Cerebellar cortex (tissue), 1 donor: Measurements from ENCODE around the gene SPATA16.
"Not testable (repeated sequence)": the region's sequence is repeated elsewhere in the genome, so short reads cannot be mapped to it uniquely, and the experiment has no call there.

Experiments used
- DNase-seq: peaks from one replicate; pipeline ENCODE4 v3.0.0-alpha.2; 2015; ENCODE audit warnings: low spot score

The SPATA16 gene

DNA sequence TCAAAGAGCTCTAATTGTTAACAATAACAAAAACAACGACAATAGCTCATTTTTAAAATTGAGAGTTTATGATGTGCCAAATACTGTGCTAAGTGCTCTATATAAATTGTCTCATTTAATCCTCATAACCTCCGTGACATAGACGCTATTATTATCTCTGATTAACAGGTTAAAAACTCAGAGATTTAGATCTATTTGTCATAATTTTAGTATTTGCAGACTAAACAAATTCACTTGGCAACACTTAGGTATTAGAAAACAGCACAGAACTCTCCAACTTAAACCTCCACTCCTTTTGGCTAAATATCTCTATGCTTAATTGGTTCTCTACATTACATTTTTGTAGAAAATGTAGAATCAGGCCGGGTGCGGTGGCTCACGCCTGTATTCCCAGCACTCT lies 136.4 kb downstream of the SPATA16 start:
- DNase-seq = no peak

DNA sequence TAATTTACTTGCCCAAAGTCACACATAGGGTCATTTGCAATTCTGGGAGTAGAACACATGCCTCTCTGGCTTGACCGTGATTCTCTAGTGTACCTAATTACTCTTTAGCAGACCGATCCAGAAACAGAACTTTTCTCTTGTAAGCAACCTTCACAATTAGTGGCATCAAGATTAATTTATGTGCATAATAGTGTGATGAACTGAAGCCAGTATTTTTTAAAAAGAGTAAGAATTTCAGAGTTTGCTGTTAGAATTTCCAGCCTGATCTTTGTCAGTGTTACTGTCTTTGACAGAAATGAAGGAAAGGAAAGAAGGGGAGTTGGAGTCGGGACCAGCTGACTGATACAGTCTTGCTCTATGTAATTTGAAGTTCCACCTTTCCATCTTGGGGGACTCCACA lies 137.1 kb downstream of the SPATA16 start:
- DNase-seq = no peak

- DNase-seq = no peak
These were observed 137.6 kb downstream of the SPATA16 start for GRCh38 chr3:173003471-173003870.

DNA sequence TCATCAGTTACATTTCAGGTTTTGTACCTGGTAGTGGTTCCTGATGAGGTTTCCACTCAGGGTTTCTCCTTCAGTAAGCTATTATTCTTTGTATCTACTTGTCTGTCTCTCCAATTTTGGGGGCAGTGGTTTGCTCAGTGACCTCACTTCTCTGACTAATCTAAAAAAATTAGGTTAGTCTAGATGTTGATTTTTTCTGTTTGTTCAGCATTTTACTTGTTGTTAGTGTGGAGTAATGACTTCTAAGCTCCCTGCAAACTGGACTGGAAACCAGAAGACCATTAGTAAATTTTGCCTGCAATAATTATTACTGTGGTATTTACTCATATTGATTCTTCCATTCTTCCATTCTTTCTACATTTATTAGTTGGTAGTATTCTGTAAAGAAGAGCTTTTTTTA lies 139.4 kb downstream of the SPATA16 start:
- no peak for DNase-seq

DNA sequence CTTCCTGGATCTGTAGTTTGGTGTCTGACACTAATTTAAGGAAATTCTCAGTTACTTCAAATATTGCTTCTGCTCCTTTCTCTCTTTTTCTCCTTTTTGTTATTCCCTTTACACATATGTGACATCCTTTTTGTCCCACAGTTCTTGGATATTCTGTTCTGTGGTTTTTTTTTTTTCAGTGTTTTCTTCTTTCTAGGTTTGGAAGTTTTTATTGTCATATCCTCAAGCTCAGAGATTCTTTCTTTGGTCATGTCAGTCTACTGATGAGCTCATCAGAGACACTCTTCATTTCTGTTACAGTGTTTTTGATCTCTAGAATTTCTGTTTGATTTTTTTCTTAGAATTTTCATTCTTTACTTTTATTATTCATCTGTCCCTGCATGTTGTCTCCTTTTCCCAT lies 140.5 kb downstream of the SPATA16 start:
- DNase-seq = no peak

DNA sequence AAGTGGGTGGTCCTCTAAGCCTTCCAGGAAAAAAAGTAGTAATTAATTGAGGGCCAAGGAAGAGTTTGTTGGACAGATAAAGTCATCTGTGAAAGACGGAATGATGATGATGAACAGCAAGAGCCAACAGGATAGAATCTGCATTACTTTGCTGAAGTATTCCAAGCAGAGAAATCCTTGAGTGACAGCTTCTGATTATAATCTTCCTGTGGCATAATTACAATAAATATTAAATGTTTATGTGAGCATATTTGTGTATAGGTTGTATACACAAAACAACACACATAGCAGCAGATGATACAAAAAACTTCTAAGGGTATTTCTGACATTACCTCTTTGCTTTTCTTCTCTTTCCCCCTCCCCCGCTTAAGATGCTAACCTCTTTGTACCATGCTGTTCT lies 147.6 kb downstream of the SPATA16 start:
- DNase-seq = no peak

DNA sequence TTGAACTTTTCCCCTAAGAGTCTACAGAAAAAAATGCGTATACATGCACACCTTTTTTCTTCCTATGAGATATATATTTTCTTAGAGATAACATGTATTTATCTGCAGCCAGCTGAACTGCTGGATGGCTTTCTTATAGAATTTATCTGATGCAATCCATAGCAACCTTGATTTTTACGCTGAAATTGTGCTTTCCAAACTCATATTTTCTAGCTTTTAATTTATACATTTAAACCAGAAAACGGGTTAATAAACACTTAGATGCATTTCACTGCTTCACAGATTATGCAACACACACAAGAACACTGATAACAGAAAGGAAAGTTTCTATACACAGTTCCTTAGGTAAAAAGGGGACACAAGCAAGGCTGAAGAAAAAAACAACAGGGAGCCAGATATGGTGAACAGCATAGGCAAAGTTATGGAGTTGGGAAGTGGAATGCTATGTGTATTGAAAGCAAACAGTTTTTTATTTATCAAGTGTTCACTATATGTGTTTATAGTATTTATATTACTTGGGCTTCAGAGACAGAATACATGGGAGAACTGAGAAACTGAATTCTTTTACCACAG lies 149.5 kb downstream of the SPATA16 start:
- DNase-seq = no peak

- no peak for DNase-seq
These were observed 151.7 kb downstream of the SPATA16 start for GRCh38 chr3:172989373-172989772.

DNA sequence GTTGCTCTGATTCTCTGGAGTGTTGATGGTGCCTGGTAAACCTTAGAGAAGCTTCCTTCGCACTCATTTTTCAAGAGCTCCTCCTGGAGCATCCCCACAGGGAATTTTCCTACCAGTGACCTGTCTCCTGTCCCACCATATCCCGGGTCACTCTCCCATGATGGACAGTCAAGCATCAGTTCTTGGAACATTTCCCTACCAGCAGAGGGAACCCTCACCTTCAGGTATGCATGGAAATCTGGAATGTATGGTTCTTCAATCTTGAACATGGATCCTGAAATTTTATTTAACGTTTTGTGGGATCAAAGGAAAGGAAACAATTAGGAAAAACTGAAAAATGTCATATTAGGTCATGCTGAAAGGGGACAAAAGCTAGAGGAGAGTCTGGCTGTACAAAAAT lies 153.8 kb downstream of the SPATA16 start:
- peak; percentile 15 for DNase-seq

GRCh38 chr3:172984914-172985313 lies 156.1 kb downstream of the SPATA16 start:
- no peak for DNase-seq

DNA sequence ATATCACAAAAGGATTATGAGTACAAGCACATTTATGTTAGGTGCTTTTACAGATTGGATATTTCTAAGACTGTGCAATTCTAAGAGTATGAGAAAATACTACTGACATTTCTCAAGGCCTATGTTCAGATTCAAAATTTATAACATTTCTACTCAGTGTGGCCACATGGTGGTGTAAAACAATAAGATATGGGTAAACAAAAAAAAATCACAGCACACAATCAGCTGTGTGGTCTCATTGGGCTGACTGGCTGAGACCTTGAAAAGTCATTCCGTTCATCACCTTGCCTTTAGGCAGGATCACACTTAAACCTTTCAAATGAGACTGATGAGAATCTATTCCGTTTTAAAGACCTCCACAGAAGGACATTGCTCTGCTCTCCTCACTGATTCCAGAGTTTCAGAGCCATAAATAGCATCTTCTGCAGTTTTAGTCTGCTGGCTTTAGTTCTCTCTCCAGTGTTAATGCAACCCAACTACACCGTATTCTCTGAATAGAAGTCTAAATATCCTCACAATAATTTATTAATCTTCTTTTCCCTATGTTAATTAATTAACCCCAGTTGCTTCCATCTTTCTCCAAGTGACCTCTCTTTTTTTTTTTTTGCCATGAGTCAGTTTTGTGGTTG lies 158.2 kb downstream of the SPATA16 start:
- peak; percentile 12 for DNase-seq

DNA sequence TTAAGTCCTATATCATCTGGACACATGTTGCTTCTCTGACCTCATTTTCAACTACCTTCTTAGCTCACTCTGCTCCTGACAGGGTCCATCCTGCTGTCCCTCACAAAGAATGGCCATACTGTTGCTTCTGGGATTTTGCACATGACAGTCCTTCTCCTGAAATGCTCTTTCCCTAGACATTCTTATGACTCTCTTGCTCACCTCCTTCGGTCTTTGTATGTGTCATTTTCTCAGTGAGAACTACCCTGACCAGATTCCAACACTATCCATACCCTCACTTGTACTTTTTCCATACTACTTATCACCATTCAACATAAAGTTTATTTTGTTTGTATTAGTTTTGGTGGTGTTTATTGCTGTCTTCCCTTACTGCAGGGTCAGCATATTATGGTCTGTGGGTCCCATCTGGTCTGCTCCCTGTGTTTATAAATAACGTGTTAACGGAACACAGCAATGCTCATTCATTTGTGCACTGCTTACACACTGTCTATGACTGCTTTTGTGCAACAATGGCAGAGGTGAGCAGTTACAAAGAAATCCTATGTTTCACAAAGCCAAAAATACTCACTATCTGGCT lies 159.5 kb downstream of the SPATA16 start:
- no peak for DNase-seq

DNA sequence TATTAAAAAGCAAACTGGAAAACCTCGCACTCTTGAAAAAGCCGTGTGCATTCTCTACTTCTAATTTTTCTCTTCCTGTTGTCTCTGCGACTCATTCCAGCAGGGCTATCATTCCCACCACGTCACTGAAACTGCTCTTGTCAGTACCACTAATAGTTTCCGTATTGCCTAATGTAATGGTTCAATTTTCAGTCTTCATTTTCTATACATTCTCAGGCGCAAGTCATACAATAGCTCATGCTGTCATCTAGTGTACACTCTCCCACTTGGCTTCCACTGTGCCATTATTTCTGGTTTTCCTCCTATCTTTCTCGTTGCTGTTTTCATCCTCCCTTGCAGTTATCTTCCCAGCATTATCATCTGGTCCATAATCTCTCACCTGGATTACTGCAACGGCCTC lies 160.2 kb downstream of the SPATA16 start:
- DNase-seq = no peak

- DNase-seq = no peak
These were observed 163.3 kb downstream of the SPATA16 start for GRCh38 chr3:172977696-172978095.

DNA sequence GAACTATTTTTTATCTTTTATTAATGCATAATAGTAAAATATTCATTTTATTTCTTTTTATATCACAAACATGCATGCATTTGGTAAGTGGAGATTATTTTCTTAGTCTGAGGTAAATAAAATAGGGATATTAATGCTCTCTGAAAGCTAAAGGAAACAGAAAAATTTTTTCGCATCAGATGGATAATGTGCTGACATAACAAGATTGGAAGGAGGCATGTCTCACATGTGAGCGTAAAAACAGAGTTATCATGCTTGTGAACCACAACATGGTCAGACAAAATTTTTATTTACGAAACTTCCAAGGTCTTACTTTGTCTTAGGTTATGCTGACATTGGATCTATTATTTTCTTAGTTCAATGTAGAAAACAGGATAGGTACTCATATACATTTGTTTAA lies 166.1 kb downstream of the SPATA16 start:
- DNase-seq = no peak

DNA sequence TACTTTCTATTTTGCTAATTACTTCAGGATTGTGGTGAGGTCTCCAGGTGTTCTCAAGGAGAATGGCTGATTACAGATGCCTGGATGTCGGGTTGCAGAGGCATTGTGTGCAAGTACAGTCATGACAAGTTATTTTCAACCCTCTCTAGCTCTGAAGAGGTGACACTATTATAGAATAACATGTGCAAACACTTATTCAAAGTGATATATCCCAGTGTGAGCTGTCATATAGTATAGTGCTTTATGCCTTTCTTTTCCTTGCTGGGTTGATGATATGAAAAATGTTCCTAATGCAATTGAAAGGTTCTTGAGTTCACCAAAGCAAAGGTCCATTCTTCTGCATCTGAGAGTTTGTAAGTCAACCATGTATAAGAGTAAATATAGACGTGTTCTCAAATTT lies 167.2 kb downstream of the SPATA16 start:
- DNase-seq = no peak

DNA sequence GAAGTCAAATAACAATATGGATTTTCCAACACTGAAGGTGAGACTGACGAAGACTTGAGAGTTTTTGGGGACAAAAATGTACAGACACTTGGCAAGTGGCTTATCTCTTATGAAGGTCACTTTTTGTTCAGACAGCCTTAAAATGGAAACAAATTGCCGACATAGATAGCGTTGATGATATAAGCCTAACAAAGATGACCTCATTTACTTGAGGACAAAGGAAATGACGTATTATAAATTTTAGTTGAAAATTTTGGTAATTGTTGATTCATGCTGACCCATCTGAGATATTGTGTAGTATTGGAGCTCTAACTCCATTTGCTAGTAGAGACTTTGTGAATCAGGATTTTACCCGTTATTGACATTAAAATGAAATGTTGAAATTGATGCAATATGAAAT lies 168.3 kb downstream of the SPATA16 start:
- no peak for DNase-seq

DNA sequence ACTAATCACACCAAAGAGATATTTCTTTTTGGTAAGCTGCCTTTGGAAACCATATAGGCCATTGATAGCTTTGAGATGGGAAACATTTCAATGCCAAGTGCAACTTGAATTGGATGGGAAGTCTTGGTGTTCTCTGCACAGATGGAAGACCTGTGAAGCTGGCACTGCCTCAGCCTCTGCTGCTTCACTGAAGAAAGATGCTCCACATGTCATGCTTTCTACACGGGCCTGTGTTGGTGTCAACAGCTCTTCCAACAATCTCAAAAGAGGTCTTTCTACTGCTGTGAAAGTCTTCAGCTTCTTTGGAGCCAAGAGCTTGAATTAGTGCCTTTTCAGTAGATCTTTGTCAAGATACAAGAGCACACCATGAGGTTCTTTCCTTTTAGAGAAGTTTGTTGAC lies 169.0 kb downstream of the SPATA16 start:
- no peak for DNase-seq

DNA sequence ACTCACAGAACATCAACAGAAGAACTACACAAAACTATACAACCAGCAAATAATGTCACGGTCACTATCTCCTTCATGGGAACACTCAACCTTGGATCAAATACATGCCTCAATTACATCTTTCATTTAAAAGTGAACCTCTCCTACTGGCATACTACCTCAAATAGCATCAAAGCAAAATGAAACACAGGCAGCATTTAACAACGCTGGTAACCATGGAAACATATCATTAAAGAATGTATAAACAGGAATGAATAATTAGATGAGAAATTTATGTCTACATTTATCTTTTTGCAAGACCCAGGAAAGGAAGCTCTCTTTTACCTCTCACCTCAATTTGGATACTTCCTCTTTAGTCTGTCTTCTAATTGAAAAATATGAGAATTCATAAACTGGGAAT lies 172.4 kb downstream of the SPATA16 start:
- DNase-seq = no peak

GRCh38 chr3:172965256-172965655 lies 175.8 kb downstream of the SPATA16 start:
- DNase-seq = no peak

DNA sequence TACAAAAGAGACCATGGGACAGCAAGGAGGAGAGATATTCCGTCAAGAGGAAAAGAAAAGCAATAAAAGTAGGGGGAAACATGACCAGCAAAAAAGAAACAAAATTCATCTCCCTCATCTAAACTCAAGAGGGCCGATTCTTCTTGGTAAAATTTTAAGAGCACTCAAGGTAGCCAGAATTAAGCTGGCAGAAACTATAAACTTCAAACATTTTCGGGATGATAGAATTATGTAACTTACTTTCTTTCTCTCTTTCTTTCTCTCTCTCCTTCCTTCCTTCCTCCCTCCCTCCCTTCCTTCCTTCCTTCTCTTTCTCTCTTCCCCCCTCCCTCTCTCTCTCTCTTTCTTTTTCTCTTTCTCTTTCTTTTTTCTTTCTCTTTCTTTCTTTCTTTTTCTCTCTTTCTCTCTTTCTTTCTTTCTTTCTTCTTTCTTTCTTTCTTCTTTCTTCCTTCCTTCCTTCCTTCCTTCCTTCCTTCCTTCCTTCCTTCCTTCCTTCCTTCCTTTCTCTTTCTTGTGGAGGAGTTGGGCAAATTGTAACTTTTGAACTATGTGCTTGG lies 180.3 kb downstream of the SPATA16 start:
- DNase-seq = not testable (repeated sequence)

DNA sequence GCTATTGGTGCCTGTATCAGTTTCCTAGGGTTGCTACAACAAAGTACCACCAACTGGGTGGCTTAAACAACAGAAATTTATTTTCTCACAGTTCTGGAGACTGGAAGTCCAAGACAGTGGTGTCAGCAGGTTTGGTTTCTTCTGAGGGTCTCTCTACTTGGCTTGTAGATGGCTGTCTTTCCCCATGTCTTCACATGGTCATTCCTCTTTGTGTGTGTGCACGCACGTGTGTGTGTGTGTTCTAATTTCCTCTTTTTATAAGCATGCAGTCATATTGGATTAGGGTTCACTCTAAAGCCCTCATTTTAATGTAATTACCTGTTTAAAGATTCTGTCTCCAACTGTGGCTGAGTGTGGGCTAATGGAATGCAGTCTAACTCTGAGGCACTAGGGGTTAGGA lies 182.5 kb downstream of the SPATA16 start:
- DNase-seq = no peak

DNA sequence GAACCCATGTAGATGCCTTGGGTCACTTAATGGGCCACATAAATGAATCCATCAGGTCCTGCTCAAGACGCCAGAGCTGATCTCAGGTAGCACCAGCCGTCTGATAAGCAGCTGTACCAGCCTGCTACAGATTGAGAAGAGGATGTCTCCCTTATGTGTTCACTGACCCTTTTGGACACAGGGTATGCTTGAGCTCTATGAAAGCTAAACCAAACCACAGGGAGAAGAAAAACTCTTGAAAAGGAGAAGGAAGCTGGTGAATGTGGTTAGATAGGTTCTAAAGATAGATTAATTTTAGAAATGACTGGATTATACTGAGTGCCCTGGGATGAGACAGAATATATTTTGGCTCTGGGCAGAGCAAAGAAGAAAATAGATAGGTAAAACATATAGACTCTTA lies 187.5 kb downstream of the SPATA16 start:
- no peak for DNase-seq

DNA sequence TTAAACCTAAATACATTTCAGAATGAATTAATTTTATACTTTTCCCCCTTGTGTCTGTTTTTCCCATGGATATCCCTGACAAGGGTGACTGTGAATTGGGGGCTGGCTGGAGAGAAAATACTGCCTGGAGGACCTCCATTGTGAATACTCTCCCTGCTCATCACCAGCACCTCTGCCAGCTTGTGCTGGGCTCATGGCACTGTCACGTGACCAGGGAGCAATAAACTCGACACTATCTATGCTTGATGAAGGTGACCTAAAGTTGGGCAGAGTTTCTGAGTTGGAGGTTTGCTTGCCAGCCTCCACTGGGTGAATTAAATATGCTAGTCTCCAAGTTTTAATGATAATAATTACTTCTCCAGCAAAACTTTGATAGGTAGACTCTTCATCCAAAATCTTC lies 189.5 kb downstream of the SPATA16 start:
- DNase-seq = no peak
